ENCODE results near the gene CFAP61.
A peak's percentile ranks its signal among the peaks of the same experiment; 100 is the strongest.
"Not testable (repeated sequence)": the region's sequence is repeated elsewhere in the genome, so short reads cannot be mapped to it uniquely, and the experiment has no call there.

The CFAP61 gene

GRCh38 chr20:20052074-20052970 is at the start of gene CFAP61, which contains the start of gene CRNKL1:
TSS of gene CFAP61 (plus strand) at chr20:20052532. CDS start at chr20:20056654, 4,122 bp downstream.
TSS of gene CRNKL1 (minus strand) at chr20:20052466. CDS start at chr20:20052342, 124 bp downstream.
- DNase-seq (ENCODE audit: insufficient read length, low spot score) (peak; percentile 75), FAIRE-seq (peak; percentile 100)

GRCh38 chr20:20003031-20003954 is 49.0 kb upstream of the CFAP61 start:
- DNase-seq (ENCODE audit: insufficient read length, low spot score) = peak; percentile 14
- no peak for FAIRE-seq

GRCh38 chr20:20003955-20004322 is 48.4 kb upstream of the CFAP61 start:
- FAIRE-seq; DNase-seq (ENCODE audit: insufficient read length, low spot score): not testable (repeated sequence)

GRCh38 chr20:20005342-20005741 is 47.0 kb upstream of the CFAP61 start:
- DNase-seq (ENCODE audit: insufficient read length, low spot score) (no peak), FAIRE-seq (no peak)

DNA sequence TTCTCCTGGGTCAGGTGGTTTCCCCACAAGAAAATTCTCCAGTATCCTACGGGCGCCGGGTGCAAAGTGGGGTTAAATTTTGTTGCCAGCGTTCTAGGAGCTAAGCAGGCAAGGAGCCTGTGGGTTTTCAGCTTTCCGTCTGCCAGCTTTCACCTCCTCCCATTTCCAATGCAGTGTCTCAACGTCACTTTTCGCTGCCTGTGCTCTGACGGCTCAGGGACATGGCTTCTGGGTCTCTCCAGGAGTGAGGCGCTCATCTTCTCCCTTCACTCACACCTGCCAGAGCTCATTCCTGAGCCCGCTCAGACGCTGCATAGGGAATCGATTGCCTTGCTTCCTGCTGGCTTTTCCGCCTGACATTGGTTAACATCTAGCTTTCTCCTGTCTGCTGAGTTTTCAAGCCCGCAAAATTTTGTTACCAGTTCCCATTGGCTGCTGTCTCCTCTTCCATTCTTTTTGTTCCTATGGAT is 42.5 kb upstream of the CFAP61 start:
- no peak for DNase-seq (ENCODE audit: insufficient read length, low spot score)
- no peak for FAIRE-seq

DNA sequence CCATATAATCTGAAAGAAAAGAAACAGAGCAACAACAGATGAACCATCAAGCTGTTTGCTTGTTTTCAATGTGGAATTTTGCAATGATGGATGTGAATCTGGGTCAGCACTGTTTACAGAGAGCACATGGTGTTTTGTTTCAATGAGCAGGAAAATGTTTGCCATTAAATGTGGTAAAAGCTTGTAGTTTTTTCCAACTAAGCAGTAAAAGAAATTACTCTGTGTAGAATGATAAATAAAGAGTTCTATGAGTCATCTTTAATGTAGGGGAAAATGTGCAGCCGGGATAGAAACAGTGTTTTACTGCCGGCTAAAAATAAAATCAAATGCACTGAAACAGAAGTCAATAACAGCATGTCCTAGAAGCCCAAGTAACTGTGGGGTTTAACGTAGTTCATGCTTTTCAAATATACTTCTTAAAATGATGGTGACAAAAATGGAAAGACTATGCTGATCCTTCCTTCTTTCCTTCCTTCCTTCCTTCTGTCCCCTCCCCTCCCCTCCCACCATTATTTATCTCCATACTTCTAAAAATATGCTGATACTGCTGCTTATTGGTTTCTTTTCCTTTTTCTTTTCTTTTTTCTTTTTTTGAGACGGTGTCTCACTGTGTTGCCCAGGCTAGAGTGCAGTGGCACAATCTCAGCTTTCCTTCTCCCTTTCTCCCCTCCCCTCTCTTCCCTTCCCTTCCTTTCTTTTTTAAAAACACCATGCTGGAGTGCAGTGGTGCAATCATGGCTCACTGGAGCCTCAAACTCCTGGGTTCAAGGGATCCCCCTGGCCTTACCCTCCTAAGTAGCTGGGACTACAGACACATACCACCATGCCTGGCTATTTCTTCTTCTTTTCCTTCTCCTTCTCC is 41.5 kb upstream of the CFAP61 start:
- no peak for DNase-seq (ENCODE audit: insufficient read length, low spot score)
- FAIRE-seq = no peak

DNA sequence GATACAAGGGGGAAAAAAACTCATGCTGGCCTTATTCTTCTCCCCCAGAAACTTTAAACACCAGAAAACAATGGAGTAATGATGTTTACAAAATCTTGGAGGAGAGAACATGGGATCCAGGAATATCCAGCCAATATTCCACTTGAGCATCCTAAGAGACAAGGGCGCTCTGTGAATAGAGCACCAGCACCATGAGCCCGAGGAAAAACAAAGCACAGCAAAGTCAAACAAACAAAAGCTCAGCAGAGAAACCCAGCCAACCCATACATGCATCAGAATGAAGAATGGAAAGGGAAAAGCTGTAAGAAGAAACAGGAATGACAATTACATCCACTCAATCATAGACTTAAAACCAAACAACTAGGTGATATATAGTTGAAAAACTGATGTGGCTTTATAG is 39.8 kb upstream of the CFAP61 start:
- FAIRE-seq = no peak
- no peak for DNase-seq (ENCODE audit: insufficient read length, low spot score)

GRCh38 chr20:20014659-20015058 is 37.7 kb upstream of the CFAP61 start:
- FAIRE-seq = no peak
- no peak for DNase-seq (ENCODE audit: insufficient read length, low spot score)

- DNase-seq (ENCODE audit: insufficient read length, low spot score) = peak; percentile 87
- peak; percentile 84 for FAIRE-seq
These were observed 35.1 kb upstream of the CFAP61 start, which contains the start of gene NAA20 for GRCh38 chr20:20017001-20017843. TSS of gene NAA20 (plus strand) at chr20:20017362. CDS start at chr20:20017397, 35 bp downstream.

DNA sequence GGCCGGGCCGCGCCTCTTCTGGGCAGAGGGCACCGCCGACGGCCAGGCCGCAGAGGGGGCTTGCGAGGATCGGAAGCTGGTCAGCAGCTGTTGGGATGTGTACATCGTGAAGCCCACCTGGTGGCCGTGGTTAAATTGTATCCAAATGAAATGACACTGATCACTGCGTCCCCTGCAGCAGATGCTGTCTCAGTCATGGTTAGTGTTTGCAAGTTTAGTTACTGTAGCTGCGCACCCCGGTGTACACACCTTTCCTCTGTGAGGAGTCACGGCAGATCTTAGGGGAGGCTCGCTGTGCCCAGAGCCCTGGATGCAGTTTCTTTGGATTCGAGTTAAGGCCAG is 34.5 kb upstream of the CFAP61 start:
- FAIRE-seq (no peak), DNase-seq (ENCODE audit: insufficient read length, low spot score) (no peak)

- FAIRE-seq (no peak), DNase-seq (ENCODE audit: insufficient read length, low spot score) (no peak)
These were observed 34.0 kb upstream of the CFAP61 start for GRCh38 chr20:20018366-20018765.

DNA sequence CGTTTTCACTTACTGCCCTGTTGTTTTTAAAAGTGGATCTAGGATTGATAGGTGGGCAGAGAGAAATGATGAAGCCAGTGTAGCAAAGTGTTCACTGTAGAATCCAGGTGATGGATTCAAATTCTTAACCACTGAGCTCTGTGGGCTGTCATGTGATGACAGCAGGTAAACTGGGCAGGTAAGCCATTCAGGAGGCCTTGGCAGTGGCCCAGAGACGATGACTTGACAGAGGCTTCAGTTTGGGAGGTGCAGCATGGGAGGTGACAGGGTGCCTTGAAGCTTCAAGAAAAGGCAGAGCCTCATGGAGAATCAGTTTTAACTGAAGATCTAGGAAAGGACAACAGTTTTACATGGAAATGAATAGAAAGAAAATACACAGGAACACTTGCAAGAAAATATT is 33.2 kb upstream of the CFAP61 start:
- DNase-seq (ENCODE audit: insufficient read length, low spot score) = no peak
- FAIRE-seq = no peak

GRCh38 chr20:20020908-20021307 is 31.4 kb upstream of the CFAP61 start:
- FAIRE-seq (no peak), DNase-seq (ENCODE audit: insufficient read length, low spot score) (no peak)

DNA sequence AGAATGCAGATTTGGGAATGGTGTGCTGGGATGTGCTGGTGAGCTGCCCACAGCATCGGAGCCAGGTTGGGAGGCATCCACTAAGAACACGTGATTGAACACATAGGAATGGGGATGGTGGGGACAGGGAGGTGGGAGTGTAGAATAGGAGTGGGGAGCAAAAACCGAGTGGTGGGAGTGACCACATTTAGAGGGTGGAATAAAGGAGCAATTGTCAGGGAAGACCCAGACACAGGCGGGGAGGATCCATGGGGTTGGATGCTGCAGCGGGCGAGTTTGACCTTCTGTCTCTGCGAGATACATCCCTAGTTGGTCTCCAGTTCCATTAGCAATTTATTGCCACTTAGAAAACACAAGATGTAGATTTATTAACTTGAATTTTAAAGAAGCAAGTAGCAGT is 30.5 kb upstream of the CFAP61 start:
- no peak for DNase-seq (ENCODE audit: insufficient read length, low spot score)
- FAIRE-seq = no peak

GRCh38 chr20:20022498-20022897 is 29.8 kb upstream of the CFAP61 start:
- peak; percentile 28 for FAIRE-seq
- DNase-seq (ENCODE audit: insufficient read length, low spot score) = peak; percentile 17

- no peak for FAIRE-seq
These were observed 28.9 kb upstream of the CFAP61 start for GRCh38 chr20:20023395-20023794.

GRCh38 chr20:20024942-20025341 is 27.4 kb upstream of the CFAP61 start:
- DNase-seq (ENCODE audit: insufficient read length, low spot score) = no peak
- no peak for FAIRE-seq

More at GRCh38 chr20:20023395-20023794, 28.9 kb upstream of the CFAP61 start:
- DNase-seq (ENCODE audit: insufficient read length, low spot score) = no peak

- no peak for FAIRE-seq
- no peak for DNase-seq (ENCODE audit: insufficient read length, low spot score)
These were observed 25.0 kb upstream of the CFAP61 start for GRCh38 chr20:20027284-20027683.

- DNase-seq (ENCODE audit: insufficient read length, low spot score) (no peak), FAIRE-seq (no peak)
These were observed 20.5 kb upstream of the CFAP61 start for GRCh38 chr20:20031790-20032189.

All from GM19239 (cell line).